ENCODE results near the gene GPX4.

Gene GPX4

DNA sequence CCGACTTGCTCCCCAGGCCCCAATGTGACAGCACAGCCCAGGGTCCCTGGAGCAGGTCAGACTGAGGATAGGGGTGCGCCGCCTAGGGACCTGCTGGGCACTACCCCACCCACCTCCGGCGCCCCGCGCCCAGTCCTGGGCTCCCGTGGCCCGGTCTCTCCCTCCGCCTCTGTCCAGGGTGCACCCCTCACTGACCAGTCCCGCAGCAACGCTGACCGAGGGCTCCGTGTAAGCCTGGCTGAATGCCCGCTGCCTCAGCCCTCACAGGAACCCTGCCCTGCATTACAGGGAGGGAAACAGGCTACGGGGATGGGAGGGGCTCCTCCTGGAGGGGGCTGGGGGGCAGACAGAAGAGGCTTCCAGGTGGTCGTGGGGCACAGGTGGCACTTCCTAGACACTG lies 31.7 kb downstream of the GPX4 start:
- DNase-seq: no peak

DNA sequence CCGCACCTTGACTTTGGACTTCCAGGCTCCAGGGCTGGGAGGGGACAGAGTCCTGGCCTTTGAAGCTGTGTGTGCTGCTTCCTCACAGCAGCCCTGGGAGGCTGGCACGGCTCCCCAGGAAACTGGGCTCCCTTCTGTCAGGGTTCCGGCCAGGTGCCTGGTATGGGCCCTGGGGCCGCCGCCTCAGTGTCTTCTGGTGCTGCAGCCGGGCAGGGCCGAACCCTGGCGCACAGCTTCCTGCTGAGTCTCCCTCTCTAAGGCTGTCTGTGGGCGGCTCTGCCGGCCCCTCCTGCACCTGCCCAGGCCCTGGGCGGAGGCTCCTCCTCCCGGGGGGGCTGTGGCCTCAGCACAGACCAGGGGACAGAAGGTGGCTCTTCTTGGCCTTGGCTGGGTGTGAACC lies 32.4 kb downstream of the GPX4 start:
- DNase-seq: no peak

DNA sequence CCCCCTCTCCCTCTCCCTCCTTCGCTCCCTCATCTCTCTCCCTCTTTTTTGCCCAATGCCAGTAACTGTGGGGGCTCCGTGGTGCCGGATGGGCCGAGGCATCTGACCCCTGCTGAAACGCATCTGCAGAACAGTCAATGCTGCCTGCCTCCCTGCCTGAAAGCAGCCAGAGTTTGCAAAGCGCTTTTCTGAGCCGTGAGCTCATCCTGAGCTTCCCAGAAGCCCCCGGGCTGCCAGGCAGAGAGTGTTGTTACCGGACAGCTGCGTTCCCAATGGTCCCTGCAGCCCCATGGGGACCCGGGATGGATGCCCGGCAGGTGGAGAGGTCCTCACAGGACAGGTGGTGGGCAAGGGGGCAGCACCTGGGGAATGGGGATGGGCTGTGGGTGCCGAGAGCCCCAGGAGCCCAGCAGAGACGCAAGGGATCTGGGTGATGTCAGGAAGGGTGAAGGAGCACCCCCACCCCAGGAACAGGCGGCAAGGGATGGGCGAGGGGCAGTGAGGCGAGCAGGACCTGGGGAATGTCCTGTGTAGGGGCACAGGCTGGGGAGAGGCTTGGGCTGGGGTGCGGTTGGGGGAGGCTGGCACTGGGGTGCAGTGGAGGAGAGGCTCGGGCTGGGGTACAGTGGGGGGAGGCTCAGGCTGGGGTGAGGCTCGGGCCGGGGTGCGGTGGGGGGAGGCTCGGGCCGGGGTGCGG lies 33.0 kb downstream of the GPX4 start:
- DNase-seq: no peak

DNA sequence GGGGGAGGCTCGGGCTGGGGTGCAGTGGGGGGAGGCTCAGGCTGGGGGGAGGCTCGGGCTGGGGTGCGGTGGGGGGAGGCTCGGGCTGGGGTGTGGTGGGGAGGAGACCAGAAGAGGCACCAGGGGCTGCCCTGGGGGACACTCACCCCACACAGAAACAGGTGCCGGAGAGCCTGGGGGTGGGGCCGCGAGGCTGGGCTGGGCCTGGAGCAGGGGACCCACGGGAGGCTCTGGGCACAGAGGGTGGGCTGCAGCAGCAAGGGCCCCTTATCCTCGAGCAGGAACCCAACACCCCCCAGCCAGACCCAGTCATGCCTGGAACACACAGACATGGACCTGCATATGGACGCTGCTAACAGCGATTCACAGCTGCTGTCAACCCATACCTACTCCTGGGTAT lies 34.3 kb downstream of the GPX4 start:
- DNase-seq: no peak

DNA sequence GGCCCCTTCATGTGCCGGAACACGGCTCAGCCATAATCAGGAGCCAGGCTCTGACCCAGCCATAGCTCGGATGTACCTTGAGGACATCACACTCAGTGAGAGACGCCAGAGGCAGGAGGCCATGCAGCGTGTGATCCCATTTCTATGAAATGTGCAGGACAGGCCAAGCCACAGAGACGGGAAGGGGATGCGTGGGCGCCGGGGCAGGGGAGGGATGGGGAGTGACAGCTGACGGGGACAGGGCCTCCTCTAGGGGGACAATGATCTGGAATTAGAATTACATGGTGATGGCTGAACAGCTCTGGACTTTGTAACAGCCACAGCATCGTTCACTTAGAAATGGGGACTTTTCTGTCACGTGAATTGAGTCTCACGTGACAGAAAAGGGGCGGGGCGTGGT lies 35.3 kb downstream of the GPX4 start:
- no peak for DNase-seq

DNA sequence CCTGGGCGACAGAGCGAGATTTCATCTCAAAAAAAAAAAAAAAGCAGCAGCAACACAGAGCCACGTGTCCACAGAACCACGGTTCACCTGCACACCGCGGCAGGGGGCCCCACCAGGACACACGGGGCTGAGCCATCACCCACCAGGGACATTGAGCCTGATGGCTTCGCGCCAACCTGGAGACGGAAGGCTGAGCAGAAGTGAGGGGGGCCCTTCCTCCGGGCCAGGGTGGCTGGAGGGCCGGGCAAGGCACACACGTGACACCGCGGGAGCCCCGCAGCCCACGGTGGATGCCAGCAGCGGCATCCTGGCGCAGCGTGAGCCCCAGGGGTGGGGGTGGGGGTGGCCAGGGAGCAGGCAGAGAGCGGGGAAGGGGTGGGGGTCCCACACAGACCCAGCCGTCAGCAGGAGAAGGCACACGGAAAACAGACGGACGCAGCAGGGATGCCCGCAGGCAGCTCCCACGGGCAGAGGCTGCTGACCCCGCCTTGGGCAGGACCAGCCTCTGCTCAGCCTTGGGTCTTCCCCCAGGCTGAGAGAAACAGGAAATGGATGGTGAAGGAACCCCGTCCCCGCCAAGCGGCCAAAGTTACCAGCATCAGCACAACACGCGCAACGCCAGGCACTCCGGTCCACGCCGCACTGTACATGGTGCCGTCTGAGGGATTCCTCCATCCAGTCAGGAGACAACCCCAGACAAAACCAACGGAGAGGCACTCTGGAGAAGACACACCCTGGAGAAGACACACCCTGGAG lies 36.7 kb downstream of the GPX4 start:
- DNase-seq: no peak

DNA sequence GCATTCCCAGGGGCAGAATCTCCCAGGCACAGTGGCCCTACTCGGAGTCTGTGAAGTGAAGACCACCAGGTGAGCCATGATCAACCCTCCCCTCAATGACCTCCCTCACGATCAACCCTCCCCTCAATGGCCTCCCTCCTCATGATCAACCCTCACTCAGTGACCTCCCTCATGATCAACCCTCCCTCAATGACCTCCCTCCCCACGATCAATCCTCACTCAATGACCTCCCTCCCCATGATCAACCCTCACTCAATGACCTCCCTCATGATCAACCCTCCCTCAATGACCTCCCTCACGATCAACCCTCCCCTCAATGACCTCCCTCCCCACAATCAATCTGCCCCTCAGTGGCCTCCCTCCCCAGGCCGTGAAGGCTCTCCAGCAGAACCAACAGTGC lies 38.1 kb downstream of the GPX4 start:
- no peak for DNase-seq

DNA sequence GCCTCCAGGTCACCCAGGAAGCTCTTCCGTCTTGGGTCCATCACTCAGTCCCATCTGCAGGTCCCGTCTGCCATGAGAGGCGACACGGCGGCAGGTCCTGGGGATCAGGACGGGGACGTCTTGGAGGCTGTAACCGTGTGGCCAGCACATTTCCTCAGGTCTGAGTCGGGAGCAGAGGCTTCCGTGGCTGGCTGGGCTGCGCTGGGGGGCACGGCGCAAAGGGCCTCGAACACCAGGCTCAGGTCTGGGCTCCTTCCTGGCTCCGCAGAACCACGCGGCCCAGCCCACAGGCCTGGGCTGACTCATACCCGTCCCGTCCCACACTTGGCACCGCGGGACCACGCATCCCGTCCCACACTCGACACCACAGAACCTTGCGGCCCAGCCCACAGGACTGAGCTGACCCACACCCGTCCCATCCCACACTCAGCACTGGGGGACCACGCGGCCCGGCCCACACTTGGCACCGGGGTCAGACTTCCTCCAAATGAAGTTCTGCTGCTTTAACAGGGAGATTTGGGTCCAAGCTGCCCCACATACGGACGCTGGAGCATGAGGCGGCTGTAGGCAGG lies 40.1 kb downstream of the GPX4 start:
- DNase-seq: no peak

DNA sequence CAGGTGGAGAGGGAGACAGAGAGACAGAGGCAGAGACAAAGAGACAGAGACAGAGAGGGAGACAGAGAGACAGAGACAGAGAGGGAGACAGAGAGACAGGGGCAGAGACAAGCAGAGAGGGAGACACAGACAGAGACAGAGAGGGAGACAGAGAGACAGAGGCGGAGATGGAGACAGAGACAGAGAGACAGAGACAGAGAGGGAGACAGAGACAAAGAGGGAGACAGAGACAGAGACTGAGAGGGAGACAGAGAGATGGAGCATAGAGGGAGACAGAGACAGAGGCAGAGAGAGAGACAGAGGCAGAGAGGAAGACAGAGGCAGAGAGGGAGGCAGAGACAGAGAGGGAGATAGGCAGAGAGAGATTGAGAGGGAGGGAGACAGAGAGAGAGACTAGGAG lies 40.9 kb downstream of the GPX4 start:
- no peak for DNase-seq

DNA sequence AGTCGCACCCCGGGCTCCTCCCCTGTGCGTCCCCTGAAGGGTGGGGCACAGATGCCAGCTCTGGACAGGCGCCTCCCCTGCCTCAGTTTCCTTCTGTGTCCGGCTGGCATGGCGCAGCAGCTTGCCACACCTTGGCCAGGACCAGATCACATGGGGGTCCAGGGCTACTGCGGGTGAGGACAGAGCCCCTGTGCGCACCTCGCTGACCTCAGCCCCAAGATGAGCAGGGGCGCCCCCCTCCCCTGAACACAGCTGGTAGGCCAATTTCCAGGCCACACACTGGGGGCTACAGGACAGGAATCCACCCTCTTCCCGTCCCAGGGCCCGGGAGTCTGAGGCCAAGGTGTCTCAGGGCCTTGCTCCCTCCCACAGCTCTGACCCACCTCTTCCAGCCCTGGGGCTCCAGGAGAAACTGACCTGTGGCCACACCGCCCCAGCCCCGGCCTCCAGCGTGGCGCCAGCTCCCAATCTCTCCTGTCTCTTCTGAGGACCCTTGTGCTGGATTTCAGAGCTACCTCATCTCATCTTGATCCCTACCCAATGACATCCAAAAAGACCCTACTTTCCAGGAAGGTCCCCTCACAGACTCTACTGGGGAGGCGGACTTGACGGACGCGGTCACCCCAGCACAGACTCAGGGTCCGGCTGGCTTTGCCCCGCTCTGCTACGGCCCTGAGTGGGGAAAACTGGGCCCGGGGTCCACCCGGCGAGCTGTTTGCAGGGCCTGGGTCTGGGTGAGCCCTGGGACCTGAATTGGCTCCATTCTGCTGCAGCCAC lies 42.0 kb downstream of the GPX4 start:
- DNase-seq: no peak

DNA sequence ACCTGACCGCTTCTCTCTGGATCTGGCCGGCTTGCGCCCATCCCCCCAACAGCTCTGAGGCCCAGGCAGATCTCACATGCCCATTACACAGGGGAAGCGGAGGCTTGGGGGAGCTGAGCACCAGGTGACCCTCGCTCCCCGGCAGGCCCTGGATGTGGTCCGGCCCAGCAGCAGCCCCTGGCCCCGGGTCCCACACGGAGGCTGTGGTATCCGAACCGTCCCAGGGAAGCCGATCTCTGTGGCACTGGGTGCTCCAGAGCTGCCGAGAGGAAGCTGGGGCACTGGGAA lies 42.6 kb downstream of the GPX4 start:
- DNase-seq: no peak

DNA sequence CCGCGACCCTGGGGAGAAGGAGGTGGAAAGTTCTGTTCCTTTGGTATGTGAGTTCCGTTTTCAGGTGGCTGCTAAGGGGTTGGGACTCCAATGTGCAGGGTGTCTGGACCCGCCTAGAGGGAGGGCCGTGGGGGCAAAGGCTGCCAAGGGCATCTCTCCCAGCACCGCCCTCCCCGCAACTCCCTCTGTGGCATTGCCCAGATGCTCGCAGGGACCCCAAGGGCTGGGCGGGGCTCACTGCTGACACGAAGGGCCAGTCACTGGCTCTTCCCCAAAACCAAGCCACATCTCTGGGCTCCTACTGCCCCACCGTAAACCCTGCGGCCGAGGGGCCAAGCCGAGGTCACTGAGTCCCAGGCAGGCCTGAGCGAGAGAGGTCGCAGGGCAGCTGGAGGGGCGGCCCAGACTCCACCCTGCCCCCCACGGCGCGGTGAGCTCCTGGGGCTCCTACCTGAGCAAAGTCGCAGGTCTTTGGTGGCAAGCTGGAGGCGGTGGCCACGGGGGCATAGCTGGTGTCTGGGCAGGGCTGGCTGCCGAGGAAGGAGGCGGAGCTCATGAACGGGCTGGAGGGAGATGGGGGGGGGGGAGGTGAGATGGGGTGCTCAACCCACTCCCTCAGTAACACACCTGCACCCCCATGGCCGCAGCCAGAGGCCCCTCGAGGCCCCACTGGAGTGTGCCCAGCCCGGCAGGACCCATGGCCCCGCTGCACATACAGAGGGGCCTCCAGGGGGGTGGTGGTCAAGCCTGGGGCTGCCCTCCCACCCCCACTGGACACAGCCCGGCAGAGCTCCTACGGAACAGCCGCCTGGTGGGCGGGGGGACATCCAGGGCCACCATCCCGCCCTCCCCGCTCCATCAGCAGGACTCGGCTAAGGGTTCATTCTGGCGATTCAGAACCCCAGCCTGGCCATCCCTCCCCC lies 43.3 kb downstream of the GPX4 start:
- DNase-seq: no peak

DNA sequence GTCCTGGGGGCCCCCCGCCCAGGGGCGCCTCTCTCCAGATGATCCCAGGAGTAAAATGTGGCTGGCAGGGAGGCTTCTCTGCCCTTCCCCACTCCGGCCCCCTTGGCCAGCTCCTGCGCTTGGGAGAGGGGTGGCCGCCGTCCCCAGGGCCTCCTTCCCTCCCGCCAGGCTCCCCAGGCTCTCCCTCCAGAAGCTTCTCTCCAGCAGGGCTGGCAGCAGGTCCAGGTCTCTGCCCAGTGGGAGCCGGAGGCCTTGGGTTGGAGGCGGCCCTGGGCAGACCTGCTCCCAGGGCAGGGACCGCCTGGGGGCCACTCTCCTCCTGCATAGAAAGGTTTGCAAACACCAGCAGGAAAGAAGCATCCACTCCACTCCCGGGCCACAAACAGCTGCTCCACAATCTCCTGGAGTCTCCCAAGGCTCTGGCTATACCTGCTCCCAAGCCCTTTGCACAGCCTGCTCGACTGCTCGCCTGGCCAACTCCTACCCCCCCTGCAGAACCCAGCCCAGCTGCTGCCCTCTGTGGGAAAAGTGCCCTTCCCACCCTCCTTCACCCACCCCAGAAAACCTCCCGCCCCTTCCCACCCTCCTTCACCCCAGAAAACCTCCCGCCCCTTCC lies 44.2 kb downstream of the GPX4 start:
- DNase-seq: no peak

DNA sequence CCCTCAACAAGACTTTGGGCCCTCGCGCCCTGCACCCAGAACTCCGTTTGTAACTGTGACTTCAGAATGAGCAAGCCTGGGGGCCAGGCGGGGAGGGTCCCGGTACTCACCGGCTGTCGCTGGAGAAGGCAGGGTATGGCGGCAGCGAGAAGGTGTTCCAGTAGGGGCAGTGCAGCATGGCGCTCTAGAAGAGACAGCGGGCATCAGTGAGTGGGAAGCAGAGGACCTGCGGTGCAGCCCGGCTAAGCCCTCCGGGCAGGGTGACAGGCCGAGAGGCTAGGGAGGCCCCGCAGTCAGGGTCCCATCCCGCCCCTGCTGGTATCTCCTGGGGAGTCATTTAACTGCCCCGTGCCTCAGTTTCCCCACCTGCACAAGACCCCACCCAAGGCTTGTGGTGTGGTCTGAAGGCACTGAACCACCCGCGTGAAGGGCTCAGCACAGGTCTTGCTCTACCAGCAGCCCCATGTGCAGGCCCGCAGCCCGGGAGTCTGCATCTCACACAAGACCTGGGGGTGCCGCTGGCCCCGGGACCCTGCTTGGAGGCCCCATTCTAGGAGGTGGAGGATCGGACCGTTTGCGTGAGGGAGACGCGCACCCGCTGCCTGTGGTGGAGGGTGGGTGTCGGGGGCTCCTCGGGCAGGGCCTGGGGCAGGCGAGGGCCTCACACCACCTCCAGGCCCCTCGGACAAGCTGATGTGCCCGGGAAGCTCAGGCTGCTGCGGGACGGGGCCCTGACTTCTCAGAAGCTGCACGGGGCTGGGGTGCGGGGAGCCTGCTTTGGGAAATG lies 45.7 kb downstream of the GPX4 start:
- DNase-seq: no peak

DNA sequence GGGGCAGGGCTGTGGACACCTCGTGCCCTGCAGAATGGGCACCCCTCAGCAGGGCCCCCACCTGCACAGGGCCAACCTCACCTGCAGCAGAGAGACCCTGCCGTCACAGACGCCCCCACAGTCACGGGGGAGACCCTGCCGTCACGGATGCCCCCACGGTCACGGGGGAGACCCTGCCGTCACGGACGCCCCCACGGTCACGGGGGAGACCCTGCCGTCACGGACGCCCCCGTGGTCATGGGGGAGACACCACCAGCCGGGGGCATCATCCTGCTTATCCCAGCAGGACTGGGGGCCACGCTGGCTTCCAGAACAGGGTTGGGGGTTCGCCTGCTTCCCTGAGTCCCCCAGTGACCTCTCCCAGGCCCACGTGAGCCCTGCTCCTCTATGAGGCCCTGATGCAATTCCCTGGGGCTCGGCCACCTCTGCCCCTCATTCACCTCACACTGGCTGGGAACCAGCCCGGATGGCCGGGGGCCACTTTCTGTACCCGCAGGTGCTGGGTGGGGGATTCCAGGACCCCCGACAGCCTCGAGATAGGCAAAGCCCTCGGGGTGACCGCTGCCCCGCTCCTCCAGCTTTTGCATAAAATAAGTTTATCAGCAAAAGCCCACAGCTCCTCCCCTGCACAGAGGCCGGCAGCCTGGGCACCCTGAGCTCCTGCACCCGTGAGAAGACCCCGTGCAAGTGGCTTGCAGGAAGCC lies 46.7 kb downstream of the GPX4 start:
- DNase-seq: no peak

DNA sequence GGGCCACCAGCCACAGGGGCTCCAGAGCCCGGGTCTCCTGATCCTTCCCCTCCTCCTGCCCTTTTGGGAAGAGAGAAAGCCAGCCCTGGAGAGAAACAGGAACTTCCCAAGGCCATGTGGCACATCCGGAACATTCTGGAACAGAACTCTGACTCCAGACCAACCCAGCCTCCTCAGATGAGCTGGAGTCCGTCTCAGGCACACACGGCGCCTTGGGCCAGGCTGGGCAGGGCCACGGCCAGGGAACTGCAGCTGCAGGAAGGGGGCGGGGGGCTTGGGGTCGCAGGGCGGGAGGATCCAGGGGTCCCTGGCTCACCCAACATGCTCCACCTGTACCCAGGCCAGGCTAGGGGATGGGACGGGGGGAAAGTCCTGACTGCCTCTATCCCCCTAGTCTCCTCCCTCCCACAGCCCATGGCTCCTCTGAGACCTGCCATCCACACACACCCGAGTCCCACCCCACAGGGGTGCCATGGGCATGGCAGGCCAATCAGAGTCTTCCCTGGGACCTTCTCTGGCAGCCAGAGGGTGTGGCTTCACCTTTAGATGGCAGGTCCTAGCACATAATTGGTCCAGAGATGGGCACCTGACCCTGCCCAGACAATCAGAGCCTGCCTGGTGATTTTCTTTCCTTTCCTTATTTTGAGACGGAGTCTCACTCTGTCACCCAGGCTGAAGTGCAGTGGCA lies 47.4 kb downstream of the GPX4 start:
- DNase-seq: no peak

DNA sequence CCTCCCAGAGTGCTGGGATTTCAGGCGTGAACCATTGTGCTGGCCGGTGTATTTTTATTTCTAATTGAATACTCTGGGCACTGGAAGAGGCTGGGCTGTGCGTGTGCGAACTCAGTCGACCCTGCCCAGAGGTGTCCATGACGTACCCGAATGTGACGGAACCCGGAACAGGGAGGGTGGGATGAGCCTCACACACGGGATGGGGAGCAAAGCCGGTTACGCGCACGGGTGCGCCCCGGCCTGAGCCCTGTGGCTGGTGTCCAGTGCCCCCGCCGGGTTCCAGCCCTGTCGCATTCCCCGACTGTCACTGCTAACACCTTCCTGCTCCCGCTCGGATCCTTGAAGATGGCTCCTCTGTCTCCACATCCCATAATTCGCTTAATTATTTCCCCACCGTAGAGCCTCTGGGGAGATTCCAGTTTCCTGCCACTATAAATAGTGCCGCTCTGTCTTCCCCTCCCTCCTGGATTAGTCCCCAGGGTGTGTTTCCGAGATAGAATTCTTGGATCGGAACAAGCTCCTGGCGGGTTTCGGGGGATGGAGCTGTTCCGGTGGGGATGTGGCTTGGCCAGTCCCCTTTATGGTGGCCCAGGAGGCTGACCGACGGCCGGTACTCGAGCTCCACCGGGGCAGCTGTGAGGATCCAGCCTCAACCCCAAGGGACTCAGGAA lies 48.3 kb downstream of the GPX4 start:
- no peak for DNase-seq

DNA sequence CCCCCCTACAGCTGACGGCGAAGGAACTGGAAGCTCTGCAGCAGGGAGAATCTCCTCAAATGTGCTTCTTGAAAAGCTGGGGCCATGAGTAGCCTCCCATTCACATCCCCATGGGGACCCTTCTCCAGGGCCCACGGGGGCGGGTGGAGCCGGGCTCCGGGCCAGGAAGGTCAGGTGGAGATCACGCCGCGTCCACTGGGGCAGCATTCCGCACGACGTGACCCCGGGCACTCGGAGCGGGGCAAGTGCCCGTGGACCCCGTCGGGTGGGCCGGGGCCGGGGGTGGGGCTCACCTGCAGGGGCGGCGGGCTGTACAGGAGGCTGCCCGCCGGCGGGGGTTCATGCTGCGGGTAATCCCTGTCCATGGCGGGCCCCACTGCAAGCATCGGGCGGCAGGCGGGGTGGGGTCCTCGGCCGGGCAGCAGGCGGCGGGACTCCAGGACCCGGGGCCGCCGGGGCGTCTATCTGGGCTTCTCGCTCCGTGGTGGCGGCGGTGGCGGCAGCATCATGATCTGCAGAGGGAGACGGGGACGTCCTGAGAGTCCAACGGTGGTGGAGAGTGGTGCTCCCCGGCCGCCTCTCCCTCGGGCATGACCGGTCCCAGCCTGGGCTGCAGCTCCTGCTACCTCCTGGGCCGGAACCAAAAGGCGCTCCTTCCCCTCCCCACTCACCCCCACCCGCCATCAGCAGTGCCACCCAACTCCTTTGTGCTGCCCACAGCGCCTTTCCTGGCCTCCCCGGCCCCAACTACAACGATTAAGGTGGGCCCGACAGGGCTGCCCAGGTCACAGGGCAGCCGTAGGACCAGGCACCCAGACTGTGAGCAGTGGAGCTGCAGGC lies 50.3 kb downstream of the GPX4 start:
- DNase-seq: no peak
